SIG-M5 treated with dmso at 0.1 percent for 504 hours (cell line): ENCODE data around the gene BTG2.
"Not testable (repeated sequence)": the region's sequence is repeated elsewhere in the genome, so short reads cannot be mapped to it uniquely, and the experiment has no call there.

Experiments used
- DNase-seq: peaks from one replicate; lab custom pipeline; 2025; ENCODE audit not compliant: unreplicated experiment; lab: John Stamatoyannopoulos, UW

BTG2 gene, protein sequence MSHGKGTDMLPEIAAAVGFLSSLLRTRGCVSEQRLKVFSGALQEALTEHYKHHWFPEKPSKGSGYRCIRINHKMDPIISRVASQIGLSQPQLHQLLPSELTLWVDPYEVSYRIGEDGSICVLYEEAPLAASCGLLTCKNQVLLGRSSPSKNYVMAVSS

DNA sequence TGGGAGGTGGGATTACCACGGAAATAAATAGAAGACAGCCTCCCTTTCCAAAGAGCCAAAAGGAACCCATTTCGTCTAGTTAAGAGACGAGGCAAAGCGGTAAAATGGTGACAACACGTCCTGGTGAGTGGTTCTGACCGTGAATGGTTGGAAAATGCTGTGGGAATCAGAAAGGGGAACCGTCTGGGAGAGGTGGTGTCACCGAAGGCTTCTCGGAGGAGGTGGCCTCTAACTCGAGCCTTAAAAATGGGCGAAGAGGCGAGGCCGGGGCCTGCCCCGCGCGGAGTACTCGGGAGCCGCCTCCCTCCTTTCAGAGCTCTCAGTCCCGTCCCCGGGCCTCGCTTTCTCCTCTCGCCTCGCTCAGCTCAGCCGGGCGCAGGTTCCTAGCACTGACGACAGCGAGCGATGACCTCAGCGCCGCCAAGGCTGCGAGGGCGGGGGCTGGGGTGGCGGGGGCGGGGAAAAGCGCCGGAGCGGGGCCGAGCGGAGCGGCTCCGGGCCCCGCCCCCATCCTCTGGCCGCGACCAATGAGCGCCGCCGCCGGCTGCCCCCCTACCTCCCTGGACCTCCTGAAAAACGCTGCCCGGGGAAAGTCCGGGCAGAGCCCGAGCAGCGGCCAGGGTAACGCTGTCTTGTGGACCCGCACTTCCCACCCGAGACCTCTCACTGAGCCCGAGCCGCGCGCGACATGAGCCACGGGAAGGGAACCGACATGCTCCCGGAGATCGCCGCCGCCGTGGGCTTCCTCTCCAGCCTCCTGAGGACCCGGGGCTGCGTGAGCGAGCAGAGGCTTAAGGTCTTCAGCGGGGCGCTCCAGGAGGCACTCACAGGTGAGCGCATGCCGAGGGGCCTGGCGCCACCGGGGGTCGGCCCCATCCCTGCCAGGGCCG lies at the start of gene BTG2:
Gene BTG2 (plus strand): TSS at position 601 of the 890 bp plus-strand sequence. CDS start 88 bp downstream, at position 689.
- peak; percentile 90 for DNase-seq

- DNase-seq = not testable (repeated sequence)
These were observed 48.7 kb upstream of the BTG2 start for GRCh38 chr1:203256636-203257035.

DNA sequence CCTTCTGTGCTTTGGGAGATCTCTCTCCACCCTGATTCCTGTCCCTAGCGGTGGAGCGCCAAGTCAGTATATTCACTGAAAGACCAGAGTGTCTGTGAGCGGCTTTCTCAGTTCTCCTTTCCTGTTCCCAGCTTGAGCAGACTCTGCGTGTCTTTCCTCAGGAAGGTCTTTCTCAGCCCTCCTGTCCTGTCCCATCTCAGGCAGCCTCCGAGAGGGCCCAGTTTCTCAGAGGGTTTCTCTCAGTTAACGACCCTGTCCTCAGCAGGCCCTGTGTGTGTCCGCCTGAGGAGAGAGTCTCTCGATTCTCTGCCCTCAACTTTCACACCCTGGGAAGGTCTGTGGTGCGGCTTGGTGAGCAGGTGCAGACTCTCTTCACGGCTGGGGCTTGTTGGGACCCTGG lies 41.8 kb upstream of the BTG2 start:
- peak; percentile 24 for DNase-seq

GRCh38 chr1:203264052-203264501 lies 41.2 kb upstream of the BTG2 start:
- DNase-seq = no peak

DNA sequence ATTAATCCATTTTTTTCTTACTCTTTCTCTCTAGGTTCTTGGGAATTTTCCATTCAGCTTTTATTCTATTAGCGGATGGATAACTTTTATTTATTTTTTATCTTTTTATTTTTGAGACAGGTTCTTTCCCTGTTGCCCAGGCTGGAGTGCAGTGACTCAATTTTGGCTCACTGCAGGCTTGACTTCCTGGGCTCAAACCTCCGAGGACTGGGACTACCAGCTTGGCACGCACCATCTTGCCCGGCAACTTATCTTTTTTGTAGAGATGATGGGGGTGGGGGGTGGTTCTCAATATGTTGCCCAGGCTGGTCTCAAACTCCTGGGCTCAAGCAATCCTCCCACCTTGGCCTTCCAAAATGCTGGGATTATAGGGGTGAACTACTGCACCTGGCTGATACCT lies 39.8 kb upstream of the BTG2 start:
- no peak for DNase-seq

DNA sequence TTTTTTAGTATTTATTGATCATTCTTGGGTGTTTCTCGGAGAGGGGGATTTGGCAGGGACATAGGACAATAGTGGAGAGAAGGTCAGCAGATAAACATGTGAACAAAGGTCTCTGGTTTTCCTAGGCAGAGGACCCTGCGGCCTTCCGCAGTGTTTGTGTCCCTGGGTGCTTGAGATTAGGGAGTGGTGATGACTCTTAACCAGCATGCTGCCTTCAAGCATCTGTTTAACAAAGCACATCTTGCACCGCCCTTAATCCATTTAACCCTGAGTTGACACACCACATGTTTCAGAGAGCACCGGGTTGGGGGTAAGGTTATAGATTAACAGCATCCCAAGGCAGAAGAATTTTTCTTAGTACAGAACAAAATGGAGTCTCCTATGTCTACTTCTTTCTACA lies 39.2 kb upstream of the BTG2 start:
- DNase-seq = not testable (repeated sequence)

GRCh38 chr1:203267347-203267846 lies 37.9 kb upstream of the BTG2 start:
- peak; percentile 98 for DNase-seq

DNA sequence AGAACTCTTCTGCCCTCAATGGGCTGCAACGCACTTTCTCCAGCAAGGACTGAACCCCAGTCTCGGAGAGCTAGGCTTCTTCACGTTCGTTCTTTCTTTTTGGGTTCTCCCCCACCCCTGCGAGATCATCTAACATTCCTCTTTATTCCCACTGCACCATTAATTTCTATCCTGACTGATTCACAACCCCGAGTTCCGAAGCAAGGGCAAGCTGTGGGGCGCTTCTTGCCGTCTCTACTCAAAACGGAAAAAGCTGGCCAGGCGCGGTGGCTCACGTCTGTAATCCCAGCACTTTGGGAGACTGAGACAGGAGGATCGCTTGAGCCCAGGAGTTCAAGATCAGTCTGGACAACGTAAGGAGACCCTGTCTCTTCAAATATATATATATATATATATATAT lies 37.4 kb upstream of the BTG2 start:
- DNase-seq = no peak

DNA sequence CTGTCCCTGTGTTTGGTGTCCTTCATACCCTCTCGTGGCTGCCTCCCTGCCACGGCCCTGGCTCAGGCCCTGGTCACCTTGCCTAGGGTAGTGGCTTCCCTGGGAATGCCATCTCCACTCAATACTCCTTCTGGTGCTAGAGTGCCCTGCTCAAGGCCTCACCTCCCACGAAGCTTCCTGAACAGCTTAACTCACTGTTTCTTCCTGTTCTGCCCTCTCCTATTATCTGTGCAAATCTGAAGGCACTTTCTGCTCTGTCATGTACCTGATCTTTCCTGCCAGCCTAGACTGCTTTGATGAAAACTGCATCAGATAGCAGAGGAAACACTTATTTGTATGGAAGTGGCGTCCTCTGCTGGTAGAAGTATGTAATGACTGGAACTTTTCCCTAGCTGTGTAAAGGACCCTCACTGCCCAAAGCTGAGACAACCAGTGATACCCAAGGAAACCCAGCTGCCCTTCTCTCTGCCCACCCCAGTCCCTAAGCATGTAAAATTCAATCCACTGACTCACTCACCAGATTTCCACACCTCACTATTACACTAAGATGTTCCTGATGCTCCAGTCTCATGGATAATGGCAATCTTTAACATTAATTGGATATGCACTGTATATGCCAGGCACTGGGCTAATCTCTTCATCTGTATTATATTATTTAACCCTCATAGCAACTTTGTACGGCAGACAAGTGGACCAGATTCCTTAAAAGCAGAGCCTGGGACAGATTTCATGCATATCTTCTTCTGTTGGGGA lies 36.2 kb upstream of the BTG2 start:
- peak; percentile 95 for DNase-seq

GRCh38 chr1:203269654-203270020 lies 35.7 kb upstream of the BTG2 start:
- no peak for DNase-seq

DNA sequence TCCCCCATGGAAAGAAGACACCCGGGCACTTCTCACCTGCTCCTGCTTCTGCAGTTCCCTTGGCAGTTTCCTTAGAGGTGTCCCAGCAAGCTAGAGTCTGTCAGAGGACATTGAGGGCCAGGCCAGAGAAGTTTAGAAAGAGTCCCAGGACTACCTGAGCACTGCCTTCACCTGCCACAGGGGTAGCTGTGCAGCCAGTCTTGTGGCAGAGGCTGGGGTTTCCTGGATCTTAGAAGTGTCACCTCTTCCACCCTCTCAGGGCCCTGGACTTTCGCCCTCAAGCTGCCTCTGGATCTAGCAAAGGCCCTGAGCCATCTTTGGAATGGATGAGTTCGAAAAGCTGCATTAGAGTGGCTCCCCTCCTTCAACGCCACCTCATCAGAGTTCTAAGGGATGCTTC lies 34.9 kb upstream of the BTG2 start:
- DNase-seq = no peak

DNA sequence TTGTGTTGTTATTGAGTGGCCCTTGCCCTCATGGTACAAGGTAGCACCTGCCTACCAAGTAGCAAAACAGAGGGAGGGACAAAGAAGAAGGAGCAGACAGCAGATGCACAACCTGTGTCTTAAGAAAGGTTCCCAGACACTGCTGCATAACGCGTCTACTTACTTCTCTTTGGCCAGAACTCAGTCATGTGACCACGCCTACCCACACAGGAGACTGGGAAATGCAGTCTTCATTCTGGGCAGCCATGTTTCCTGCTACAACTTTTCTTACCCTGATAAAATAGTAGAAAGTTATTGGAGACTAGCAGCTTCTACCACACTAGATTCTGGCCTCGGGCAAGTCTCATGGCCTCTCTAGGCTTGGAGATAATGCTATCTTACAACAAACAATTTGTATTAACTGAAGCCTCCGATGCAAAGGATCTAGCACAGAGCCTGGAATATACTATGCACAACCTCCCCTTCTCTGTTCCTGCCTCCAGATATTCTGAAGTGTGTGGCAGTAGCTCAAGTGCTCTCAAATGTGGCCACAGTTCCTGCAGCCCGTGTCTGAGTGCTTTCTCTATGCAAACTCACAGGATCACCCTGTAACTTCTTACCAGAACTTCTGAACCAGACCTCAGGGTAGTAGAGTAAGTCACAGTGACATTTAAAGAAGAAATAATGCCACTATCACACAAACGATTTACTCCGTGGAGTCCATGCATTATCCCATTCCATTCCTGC lies 34.1 kb upstream of the BTG2 start:
- DNase-seq = peak; percentile 96

DNA sequence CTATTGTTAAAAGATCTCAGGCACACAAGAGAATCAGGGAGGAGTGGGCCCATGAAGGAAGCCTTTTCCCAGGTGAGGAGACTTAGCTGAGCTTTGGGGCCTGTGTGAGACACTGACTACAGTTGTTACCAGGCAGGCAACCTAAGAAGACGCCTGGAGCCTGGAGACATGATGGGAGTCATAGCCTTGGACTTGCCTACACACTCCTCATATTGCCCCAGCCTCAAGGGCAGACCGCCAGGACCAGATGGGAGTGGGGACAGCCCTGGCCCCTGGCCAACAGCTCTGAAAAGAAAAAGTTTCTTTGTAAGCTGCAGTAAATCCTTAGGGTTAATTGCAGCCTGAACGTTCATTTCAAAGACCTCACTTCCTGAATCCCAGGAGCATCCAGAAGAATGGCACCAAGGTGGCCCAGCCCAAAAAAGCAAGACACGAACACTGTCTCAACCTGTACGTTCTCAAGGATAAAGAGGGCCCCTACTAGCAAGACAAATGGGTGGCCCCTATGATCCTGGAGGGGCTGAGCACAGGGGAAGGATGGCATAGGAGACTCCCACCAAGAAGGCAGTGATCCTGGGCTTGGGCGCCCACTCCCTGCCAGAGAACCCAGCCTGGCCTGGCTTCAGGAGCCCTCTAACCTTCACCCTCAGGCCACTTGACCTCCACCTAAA lies 33.2 kb upstream of the BTG2 start:
- no peak for DNase-seq

- no peak for DNase-seq
These were observed 32.6 kb upstream of the BTG2 start for GRCh38 chr1:203272633-203273205.

- peak; percentile 81 for DNase-seq
These were observed 32.0 kb upstream of the BTG2 start for GRCh38 chr1:203273206-203273868.

- peak; percentile 26 for DNase-seq
These were observed 31.3 kb upstream of the BTG2 start for GRCh38 chr1:203273869-203274602.

DNA sequence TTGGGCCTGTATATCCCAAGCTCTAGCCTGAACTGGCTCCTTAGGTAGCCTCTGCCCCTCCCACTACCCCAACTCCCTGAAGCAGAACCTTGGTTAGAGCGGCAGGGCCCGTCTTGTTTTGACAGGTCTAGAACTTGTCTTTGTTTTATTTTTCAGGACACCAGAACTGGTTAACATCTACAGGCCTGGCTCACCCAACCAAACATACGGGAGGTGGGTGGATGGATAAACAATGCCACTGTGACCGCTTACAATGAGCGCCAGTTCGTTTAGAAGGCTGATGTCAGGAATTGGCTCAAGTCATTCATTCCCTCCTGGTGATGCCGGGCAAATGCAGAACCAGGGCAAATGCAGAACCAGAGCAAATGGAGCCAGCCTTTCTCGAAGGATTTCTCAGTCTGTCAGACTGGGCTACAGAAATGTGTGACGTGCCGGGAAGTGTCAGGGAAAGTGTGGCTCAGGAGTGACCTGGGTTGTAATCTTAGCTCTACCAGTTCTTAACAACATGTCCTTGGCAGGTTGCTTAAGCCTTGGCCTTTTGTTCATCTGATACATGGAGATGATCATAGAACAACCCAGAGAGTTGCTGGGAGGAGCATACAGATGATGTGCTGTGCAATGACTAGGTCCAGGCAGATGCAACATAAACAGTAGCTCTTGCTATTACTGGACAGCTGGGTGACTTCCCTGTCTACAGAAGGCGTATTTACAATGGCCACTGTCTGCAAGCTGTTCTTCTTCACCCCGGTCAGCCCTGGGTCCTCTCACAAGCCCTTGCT lies 30.5 kb upstream of the BTG2 start:
- DNase-seq = no peak

DNA sequence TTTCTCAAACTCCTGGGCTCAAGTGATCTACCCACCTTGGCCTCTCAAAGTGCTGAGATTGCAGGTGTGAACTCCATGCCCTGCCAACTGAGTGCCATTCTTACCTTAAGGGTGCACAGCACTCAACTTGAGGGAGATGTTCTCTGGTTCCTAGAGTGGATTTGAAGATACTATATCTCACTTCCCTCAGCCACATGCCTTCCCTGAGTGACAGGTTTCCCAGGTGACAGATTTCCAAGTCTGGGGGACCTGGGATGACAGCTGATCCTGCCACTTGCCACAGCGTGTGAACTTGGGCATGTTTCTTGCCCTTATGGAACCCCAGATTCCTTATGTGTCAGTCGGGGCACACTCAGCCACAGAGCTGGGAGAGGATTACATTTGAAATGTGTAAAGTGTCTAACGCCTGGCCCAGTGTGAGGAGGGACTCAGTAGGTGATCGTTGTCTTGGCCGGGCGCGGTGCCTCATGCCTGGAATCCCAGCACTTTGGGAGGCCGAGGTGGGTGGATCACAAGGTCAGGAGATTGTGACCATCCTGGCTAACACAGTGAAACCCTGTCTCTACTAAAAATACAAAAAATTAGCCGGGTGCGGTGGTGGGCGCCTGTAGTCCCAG lies 29.6 kb upstream of the BTG2 start:
- no peak for DNase-seq
